SK-N-SH (cell line): ENCODE data around the gene KLF15. TPM values are rescaled to one million over a fixed set of nuclear protein-coding genes. Genes with fewer than 3 reads are reported as not detected.

ENCODE experiments used
- CTCF ChIA-PET: fragments of 300-600, 350-600 bp; formaldehyde crosslinking; extraction: SDS; loops from one replicate; lab custom pipeline; 2021; lab: Yijun Ruan, JAX
- POLR2A ChIA-PET: fragments of 350-600 bp; sonication (Branson Sonifier 250); formaldehyde crosslinking; extraction: SDS; loops from one replicate; lab custom pipeline; 2020; ENCODE audit warnings: antibody characterized with exemption, inconsistent platforms; lab: Yijun Ruan, JAX
- DNase-seq: peaks from one replicate; pipeline ENCODE4 v3.0.0; 2012
- H2AFZ ChIP-seq: fragments of 200-600 bp; sonication (generic); 2 replicates; pipeline ENCODE4 v1.8.1; 2016; ENCODE audit warnings: antibody characterized with exemption, mild to moderate bottlenecking, low read depth
- H3F3A ChIP-seq: fragments of 200-600 bp; sonication (generic); replicated peaks from 2 replicates; pipeline ENCODE3; 2016; ENCODE audit warnings: antibody characterized with exemption, mild to moderate bottlenecking; ENCODE audit not compliant: insufficient read depth
- H3K27ac ChIP-seq, 2 experiments: fragments of 200-500 bp in 1 of 2; fragments of 200-600 bp in 1 of 2; sonication (Bioruptor generic) in 1 of 2; sonication (generic), shearing (Covaris generic) in 1 of 2; 2 replicates each; pipeline versions ENCODE4 v1.5.1 to v1.6.1; 2014 to 2016; ENCODE audit warnings: low read depth in 2 of 2, inconsistent platforms in 1 of 2, low read length in 1 of 2, mild to moderate bottlenecking in 1 of 2, mixed read lengths in 1 of 2
- H3K27me3 ChIP-seq: fragments of 200-600 bp; sonication (generic), shearing (Covaris generic); 2 replicates; pipeline ENCODE4 v1.6.1; 2016; ENCODE audit warnings: mixed run types; ENCODE audit not compliant: insufficient read depth
- H3K36me3 ChIP-seq, 2 experiments: fragments of 200-500 bp in 1 of 2; fragments of 200-600 bp in 1 of 2; sonication (Bioruptor generic) in 1 of 2; sonication (generic) in 1 of 2; replicated peaks in 1 of 2; 2 replicates each; pipeline versions ENCODE3 to v1.5.1; 2014 to 2016; ENCODE audit warnings: low read length in 1 of 2, mild to moderate bottlenecking in 1 of 2; ENCODE audit not compliant: insufficient read depth in 2 of 2, control insufficient read depth in 1 of 2
- H3K4me1 ChIP-seq, 2 experiments: fragments of 200-500 bp in 1 of 2; fragments of 200-600 bp in 1 of 2; sonication (Bioruptor generic) in 1 of 2; sonication (generic), shearing (Covaris generic) in 1 of 2; 2 replicates each; pipeline versions ENCODE4 v1.5.1 to v1.6.1; 2014 to 2016; ENCODE audit warnings: low read depth in 1 of 2, low read length in 1 of 2, mixed run types in 1 of 2; ENCODE audit not compliant: insufficient read depth in 2 of 2, control insufficient read depth in 1 of 2
- H3K4me2 ChIP-seq: fragments of 200-600 bp; sonication (generic), shearing (Covaris generic); 2 replicates; pipeline ENCODE4 v1.6.1; 2017; ENCODE audit warnings: mixed run types
- H3K4me3 ChIP-seq, 2 experiments: fragments of 200-500 bp in 1 of 2; fragments of 200-600 bp in 1 of 2; sonication (Bioruptor generic) in 1 of 2; sonication (generic), shearing (Covaris generic) in 1 of 2; 2 replicates each; pipeline versions ENCODE4 v1.5.1 to v1.8.1; 2014 to 2016; ENCODE audit warnings: low read depth in 2 of 2, inconsistent platforms in 1 of 2, low read length in 1 of 2, mild to moderate bottlenecking in 1 of 2, mixed read lengths in 1 of 2, moderate library complexity in 1 of 2
- H3K79me2 ChIP-seq: fragments of 200-600 bp; sonication (generic); 2 replicates; pipeline ENCODE4 v1.8.1; 2017; ENCODE audit warnings: mild to moderate bottlenecking; ENCODE audit not compliant: insufficient read depth
- H3K9ac ChIP-seq: fragments of 200-600 bp; sonication (generic); 2 replicates; pipeline ENCODE4 v1.6.1; 2017; ENCODE audit warnings: mixed run types
- H3K9me2 ChIP-seq: fragments of 200-600 bp; sonication (generic); 2 replicates; pipeline ENCODE4 v1.6.1; 2017; ENCODE audit warnings: mixed run types
- H3K9me3 ChIP-seq: fragments of 200-600 bp; sonication (generic); 2 replicates; pipeline ENCODE4 v1.6.1; 2017; ENCODE audit warnings: mixed run types, mild to moderate bottlenecking, moderate library complexity
- H4K20me1 ChIP-seq: fragments of 200-600 bp; sonication (generic); 2 replicates; pipeline ENCODE4 v1.6.1; 2017; ENCODE audit warnings: mild to moderate bottlenecking, mixed run types; ENCODE audit not compliant: insufficient read depth
- ELF1 ChIP-seq: IDR thresholded peaks from 2 replicates; pipeline ENCODE4 v1.4.0; 2012
- EP300 ChIP-seq, 2 experiments: IDR thresholded peaks; 2 replicates each; pipeline versions ENCODE4 v1.4.0 to v1.6.1; 2012; ENCODE audit warnings: borderline replicate concordance in 1 of 2, low read depth in 1 of 2, low read length in 1 of 2
- EZH2phosphoT487 ChIP-seq: fragments of 200-600 bp; sonication (generic); IDR thresholded peaks from 2 replicates; pipeline ENCODE4 v1.6.1; 2017; ENCODE audit warnings: low read depth, mixed run types, mild to moderate bottlenecking, antibody characterized with exemption, moderate library complexity, borderline replicate concordance
- FOXJ3 ChIP-seq: sonication (generic); formaldehyde crosslinking; IDR thresholded peaks from 2 replicates; pipeline ENCODE4 v1.5.1; 2020; ENCODE audit warnings: mild to moderate bottlenecking, missing genetic modification reagents
- JUND ChIP-seq: IDR thresholded peaks from 2 replicates; pipeline ENCODE4 v1.4.0; 2012
- MEF2A ChIP-seq: IDR thresholded peaks from 2 replicates; pipeline ENCODE4 v1.4.0; 2012; ENCODE audit warnings: low read depth, borderline replicate concordance
- MXI1 ChIP-seq: IDR thresholded peaks from 2 replicates; pipeline ENCODE4 v1.6.1; 2012; ENCODE audit warnings: mild to moderate bottlenecking, low read depth, low read length, improper control_type of control experiment
- NFIC ChIP-seq: IDR thresholded peaks from 2 replicates; pipeline ENCODE4 v1.4.0; 2012; ENCODE audit warnings: borderline replicate concordance
- POLR2AphosphoS5 ChIP-seq: IDR thresholded peaks from 2 replicates; pipeline ENCODE4 v1.6.1; 2012; ENCODE audit warnings: low read depth, low read length
- RAD21 ChIP-seq: IDR thresholded peaks from 2 replicates; pipeline ENCODE4 v1.6.1; 2012; ENCODE audit warnings: mild to moderate bottlenecking, low read length
- RCOR1 ChIP-seq: fragments of 150-350 bp; IDR thresholded peaks from 2 replicates; pipeline ENCODE4 v1.6.1; 2017; ENCODE audit warnings: antibody characterized with exemption, low read length
- RXRA ChIP-seq: IDR thresholded peaks from 2 replicates; pipeline ENCODE4 v1.4.0; 2012; ENCODE audit warnings: low read depth, mild to moderate bottlenecking, borderline replicate concordance
- SIN3A ChIP-seq: IDR thresholded peaks from 2 replicates; pipeline ENCODE4 v1.6.1; 2012; ENCODE audit warnings: low read depth, mild to moderate bottlenecking, low read length, moderate library complexity, borderline replicate concordance
- TEAD4 ChIP-seq: IDR thresholded peaks from 2 replicates; pipeline ENCODE4 v1.4.0; 2012; ENCODE audit warnings: mild to moderate bottlenecking, borderline replicate concordance; ENCODE audit not compliant: insufficient read depth
- YY1 ChIP-seq: IDR thresholded peaks from 2 replicates; pipeline ENCODE4 v1.4.0; 2012; ENCODE audit warnings: low read depth, mild to moderate bottlenecking
- WGBS: methylation state at CpG from one replicate; pipeline ENCODE4 v1.1.6; 2017; ENCODE audit warnings: low lambda C conversion rate; 5-methylcytosine and 5-hydroxymethylcytosine counted together
- polyA plus RNA-seq, 3 experiments: library from polyadenylated mRNA; depleted of rRNA; stranded (reverse); fragments of >200 nt; gene quantifications; 2 replicates each; pipeline ENCODE4 v1.2.3, GENCODE V29; 2012
- TF ChIP-seq, protein P1 (sequence below): fragments of 150-350 bp; IDR thresholded peaks from 2 replicates; pipeline ENCODE4 v1.6.1; 2017; ENCODE audit warnings: antibody characterized with exemption, low read length, low read depth, borderline replicate concordance
- TF ChIP-seq, protein P2 (sequence below): IDR thresholded peaks from 2 replicates; pipeline ENCODE4; 2012
- TF ChIP-seq, protein P3 (sequence below): IDR thresholded peaks from 2 replicates; pipeline ENCODE4 v1.4.0; 2012; ENCODE audit warnings: low read depth, borderline replicate concordance
- TF ChIP-seq, protein P4 (sequence below): fragments of 150-350 bp; IDR thresholded peaks from 2 replicates; pipeline ENCODE4 v1.6.1; 2016; ENCODE audit warnings: mild to moderate bottlenecking, low read depth, low read length
- TF ChIP-seq, protein P5 (sequence below): IDR thresholded peaks from 2 replicates; pipeline ENCODE4 v1.4.0; 2012; ENCODE audit warnings: low read depth

The KLF15 gene
- polyA plus RNA-seq, 1 of the 3 experiments (the other 2 are of a cell fraction), result 0.28 TPM

DNA sequence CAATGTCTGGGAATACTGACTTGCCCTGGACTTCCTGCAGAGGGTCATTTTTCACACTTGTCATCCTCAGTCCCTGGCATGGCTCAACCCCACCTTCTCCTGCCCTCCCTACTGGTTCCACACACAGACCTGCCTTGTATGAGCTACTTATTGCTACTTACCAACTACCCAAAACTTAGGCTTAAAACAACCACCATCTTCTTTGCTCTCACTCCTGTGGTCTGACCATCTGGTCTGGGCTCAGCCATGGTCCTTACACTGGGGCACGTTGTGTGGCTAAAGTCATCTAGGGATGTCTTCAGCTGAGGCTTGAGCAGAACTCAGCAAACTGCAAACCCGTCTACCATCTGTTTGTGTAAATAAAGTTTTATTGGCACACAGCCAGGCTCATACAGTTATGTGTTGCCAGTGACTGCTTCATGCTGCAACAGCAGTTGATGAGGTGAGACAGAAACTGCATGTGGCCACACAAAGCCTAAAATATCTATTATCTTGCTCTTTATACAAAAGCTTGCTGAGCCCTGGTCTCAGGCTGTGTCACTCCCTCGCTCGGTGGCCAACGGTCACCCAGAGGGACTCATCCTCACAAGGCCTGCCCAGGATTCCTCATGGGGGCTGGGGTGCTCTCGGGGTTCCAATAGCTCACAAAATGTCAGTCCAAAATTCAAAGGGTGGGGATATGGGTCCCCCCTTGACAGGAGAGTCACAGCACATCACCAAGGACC, 43.5 kb downstream of the KLF15 start (continued):
- no peak for TF ChIP-seq RXRA

DNA sequence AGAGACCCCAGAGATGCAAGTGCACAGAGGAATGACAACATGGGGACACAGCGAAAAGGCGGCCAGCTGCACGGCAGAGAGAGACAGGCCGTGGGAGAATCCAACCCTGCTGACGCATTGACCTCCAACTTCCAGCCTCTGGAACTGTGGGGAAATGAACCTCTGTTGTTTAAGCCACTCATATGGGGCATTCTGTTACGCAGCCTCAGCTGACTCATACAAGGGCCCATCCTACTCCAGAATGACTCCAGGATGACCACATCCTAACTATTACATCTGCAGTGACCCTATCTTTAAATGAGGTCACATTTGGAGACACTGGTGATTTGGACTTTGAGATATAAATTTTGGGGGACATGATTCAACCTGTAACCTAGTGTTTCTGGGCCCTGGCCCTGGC, 44.0 kb downstream of the KLF15 start:
- TF ChIP-seq, protein P1, sequence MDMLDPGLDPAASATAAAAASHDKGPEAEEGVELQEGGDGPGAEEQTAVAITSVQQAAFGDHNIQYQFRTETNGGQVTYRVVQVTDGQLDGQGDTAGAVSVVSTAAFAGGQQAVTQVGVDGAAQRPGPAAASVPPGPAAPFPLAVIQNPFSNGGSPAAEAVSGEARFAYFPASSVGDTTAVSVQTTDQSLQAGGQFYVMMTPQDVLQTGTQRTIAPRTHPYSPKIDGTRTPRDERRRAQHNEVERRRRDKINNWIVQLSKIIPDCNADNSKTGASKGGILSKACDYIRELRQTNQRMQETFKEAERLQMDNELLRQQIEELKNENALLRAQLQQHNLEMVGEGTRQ, result no peak
- TF ChIP-seq, protein P2, sequence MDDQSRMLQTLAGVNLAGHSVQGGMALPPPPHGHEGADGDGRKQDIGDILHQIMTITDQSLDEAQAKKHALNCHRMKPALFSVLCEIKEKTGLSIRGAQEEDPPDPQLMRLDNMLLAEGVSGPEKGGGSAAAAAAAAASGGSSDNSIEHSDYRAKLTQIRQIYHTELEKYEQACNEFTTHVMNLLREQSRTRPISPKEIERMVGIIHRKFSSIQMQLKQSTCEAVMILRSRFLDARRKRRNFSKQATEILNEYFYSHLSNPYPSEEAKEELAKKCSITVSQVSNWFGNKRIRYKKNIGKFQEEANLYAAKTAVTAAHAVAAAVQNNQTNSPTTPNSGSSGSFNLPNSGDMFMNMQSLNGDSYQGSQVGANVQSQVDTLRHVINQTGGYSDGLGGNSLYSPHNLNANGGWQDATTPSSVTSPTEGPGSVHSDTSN, result no peak
- TF ChIP-seq ELF1 (no peak), RCOR1 (no peak), MEF2A (no peak), YY1 (no peak), SIN3A (no peak), EZH2phosphoT487 (no peak), JUND (no peak), RAD21 (no peak), NFIC (no peak), EP300 (IDR thresholded peaks at IDR 0.05; ENCODE audit: borderline replicate concordance in 1 of 2, low read depth in 1 of 2, low read length in 1 of 2) (no peak), FOXJ3 (CRISPR knock-in tag) (no peak), MXI1 (no peak), POLR2AphosphoS5 (no peak), TEAD4 (no peak)
- TF ChIP-seq, protein P3, sequence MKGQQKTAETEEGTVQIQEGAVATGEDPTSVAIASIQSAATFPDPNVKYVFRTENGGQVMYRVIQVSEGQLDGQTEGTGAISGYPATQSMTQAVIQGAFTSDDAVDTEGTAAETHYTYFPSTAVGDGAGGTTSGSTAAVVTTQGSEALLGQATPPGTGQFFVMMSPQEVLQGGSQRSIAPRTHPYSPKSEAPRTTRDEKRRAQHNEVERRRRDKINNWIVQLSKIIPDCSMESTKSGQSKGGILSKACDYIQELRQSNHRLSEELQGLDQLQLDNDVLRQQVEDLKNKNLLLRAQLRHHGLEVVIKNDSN, result no peak
- TF ChIP-seq, protein P4, sequence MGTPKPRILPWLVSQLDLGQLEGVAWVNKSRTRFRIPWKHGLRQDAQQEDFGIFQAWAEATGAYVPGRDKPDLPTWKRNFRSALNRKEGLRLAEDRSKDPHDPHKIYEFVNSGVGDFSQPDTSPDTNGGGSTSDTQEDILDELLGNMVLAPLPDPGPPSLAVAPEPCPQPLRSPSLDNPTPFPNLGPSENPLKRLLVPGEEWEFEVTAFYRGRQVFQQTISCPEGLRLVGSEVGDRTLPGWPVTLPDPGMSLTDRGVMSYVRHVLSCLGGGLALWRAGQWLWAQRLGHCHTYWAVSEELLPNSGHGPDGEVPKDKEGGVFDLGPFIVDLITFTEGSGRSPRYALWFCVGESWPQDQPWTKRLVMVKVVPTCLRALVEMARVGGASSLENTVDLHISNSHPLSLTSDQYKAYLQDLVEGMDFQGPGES, result no peak
- TF ChIP-seq, protein P5, sequence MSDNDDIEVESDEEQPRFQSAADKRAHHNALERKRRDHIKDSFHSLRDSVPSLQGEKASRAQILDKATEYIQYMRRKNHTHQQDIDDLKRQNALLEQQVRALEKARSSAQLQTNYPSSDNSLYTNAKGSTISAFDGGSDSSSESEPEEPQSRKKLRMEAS, result no peak
- POLR2A ChIA-PET, result no interaction called here
- H3K27ac ChIP-seq, result no peak overlapping the region
- CTCF ChIA-PET, result no interaction called here
- DNase-seq, result no peak
- no peaks in the 10 kb centered on the region for H3K27me3 ChIP-seq
- H3K9me3 ChIP-seq, result no peaks in the 10 kb centered on the region
- H2AFZ ChIP-seq, result no peak overlapping the region
- no peaks in the 10 kb centered on the region for H3F3A ChIP-seq
- 73% methylated on average over 6 of the region's 6 CpGs for WGBS
- no peaks in the 10 kb centered on the region for H4K20me1 ChIP-seq
- H3K79me2 ChIP-seq, result no peaks in the 10 kb centered on the region
- no peaks in the 10 kb centered on the region for H3K4me1 ChIP-seq
- no peaks in the 10 kb centered on the region for H3K9me2 ChIP-seq
- no peak overlapping the region for H3K9ac ChIP-seq
- H3K4me2 ChIP-seq, result no peak overlapping the region
- H3K36me3 ChIP-seq, result no peaks in the 10 kb centered on the region
- H3K4me3 ChIP-seq, result no peak overlapping the region
